ENCODE data around the gene HTR4.
"Not testable (repeated sequence)": the region's sequence is repeated elsewhere in the genome, so short reads cannot be mapped to it uniquely, and the experiment has no call there.

The HTR4 gene

GRCh38 chr5:148539851-148540250 lies 114.5 kb downstream of the HTR4 start:
- no peak for DNase-seq (ENCODE audit: low read depth, low spot score)

- no peak for DNase-seq (ENCODE audit: low read depth, low spot score)
Measured at GRCh38 chr5:148535190-148535589, 119.1 kb downstream of the HTR4 start.

- no peak for DNase-seq (ENCODE audit: low read depth, low spot score)
Measured at GRCh38 chr5:148532969-148533670, 121.2 kb downstream of the HTR4 start.

GRCh38 chr5:148529450-148529849 lies 124.9 kb downstream of the HTR4 start:
- not testable (repeated sequence) for DNase-seq (ENCODE audit: low read depth, low spot score)

- no peak for DNase-seq (ENCODE audit: low read depth, low spot score)
Measured at GRCh38 chr5:148524721-148525120, 129.6 kb downstream of the HTR4 start.

GRCh38 chr5:148523139-148523538 lies 131.2 kb downstream of the HTR4 start:
- no peak for DNase-seq (ENCODE audit: low read depth, low spot score)

GRCh38 chr5:148515460-148515859 lies 138.9 kb downstream of the HTR4 start:
- DNase-seq (ENCODE audit: low read depth, low spot score) = no peak

- DNase-seq (ENCODE audit: low read depth, low spot score) = no peak
Measured at GRCh38 chr5:148514344-148514743, 140.0 kb downstream of the HTR4 start.

GRCh38 chr5:148512498-148512897 lies 141.8 kb downstream of the HTR4 start:
- DNase-seq (ENCODE audit: low read depth, low spot score) = no peak

GRCh38 chr5:148511810-148512347 lies 142.4 kb downstream of the HTR4 start:
- DNase-seq (ENCODE audit: low read depth, low spot score) = no peak

GRCh38 chr5:148509893-148510292 lies 144.4 kb downstream of the HTR4 start:
- DNase-seq (ENCODE audit: low read depth, low spot score) = no peak

GRCh38 chr5:148507648-148508047 lies 146.7 kb downstream of the HTR4 start:
- DNase-seq (ENCODE audit: low read depth, low spot score) = no peak

GRCh38 chr5:148499452-148499851 lies 154.9 kb downstream of the HTR4 start:
- no peak for DNase-seq (ENCODE audit: low read depth, low spot score)

GRCh38 chr5:148497757-148498156 lies 156.6 kb downstream of the HTR4 start:
- no peak for DNase-seq (ENCODE audit: low read depth, low spot score)

- no peak for DNase-seq (ENCODE audit: low read depth, low spot score)
Measured at GRCh38 chr5:148492351-148492750, 162.0 kb downstream of the HTR4 start.

GRCh38 chr5:148491793-148492184 lies 162.5 kb downstream of the HTR4 start:
- DNase-seq (ENCODE audit: low read depth, low spot score) = no peak

- DNase-seq (ENCODE audit: low read depth, low spot score) = no peak
Measured at GRCh38 chr5:148491015-148491792, 163.1 kb downstream of the HTR4 start.

GRCh38 chr5:148488757-148489156 lies 165.6 kb downstream of the HTR4 start:
- no peak for DNase-seq (ENCODE audit: low read depth, low spot score)

GRCh38 chr5:148486456-148486855 lies 167.9 kb downstream of the HTR4 start:
- no peak for DNase-seq (ENCODE audit: low read depth, low spot score)

- no peak for DNase-seq (ENCODE audit: low read depth, low spot score)
Measured at GRCh38 chr5:148484651-148485050, 169.7 kb downstream of the HTR4 start.

- DNase-seq (ENCODE audit: low read depth, low spot score) = no peak
Measured at GRCh38 chr5:148483750-148484149, 170.6 kb downstream of the HTR4 start.

- peak; percentile 47 for DNase-seq (ENCODE audit: low read depth, low spot score)
Measured at GRCh38 chr5:148482697-148483462, 171.4 kb downstream of the HTR4 start.
